HG02973 (cell line): ENCODE measurements around the gene ROR1.
"Not testable (repeated sequence)": the region's sequence is repeated elsewhere in the genome, so short reads cannot be mapped to it uniquely, and the experiment has no call there.

Experiments
- ATAC-seq: cut with Tn5 transposase; IDR thresholded peaks from one replicate; pipeline ENCODE4 v1.9.1; 2021; ENCODE audit warnings: moderate library complexity; ENCODE audit not compliant: unreplicated experiment

ROR1 gene

GRCh38 chr1:63757334-63757733, 16.5 kb upstream of the ROR1 start:
- ATAC-seq: no peak

- ATAC-seq: no peak
Observed at GRCh38 chr1:63758791-63759190, 15.0 kb upstream of the ROR1 start.

GRCh38 chr1:63759778-63760177, 14.0 kb upstream of the ROR1 start:
- ATAC-seq: no peak

GRCh38 chr1:63770381-63770780, 3.4 kb upstream of the ROR1 start:
- ATAC-seq: no peak

GRCh38 chr1:63772201-63772600, 1.6 kb upstream of the ROR1 start:
- no peak for ATAC-seq

GRCh38 chr1:63772876-63773275, 941 bp upstream of the ROR1 start:
- no peak for ATAC-seq

GRCh38 chr1:63773496-63773814, 362 bp upstream of the ROR1 start:
- peak; percentile 3 for ATAC-seq

GRCh38 chr1:63774617-63775417, 1.0 kb downstream of the ROR1 start:
- no peak for ATAC-seq

- ATAC-seq: no peak
Observed at GRCh38 chr1:63775418-63776127, 1.8 kb downstream of the ROR1 start.

GRCh38 chr1:63777286-63777685, 3.5 kb downstream of the ROR1 start:
- ATAC-seq: no peak

- ATAC-seq: no peak
Observed at GRCh38 chr1:63777965-63778880, 4.4 kb downstream of the ROR1 start.

- no peak for ATAC-seq
Observed at GRCh38 chr1:63779338-63780211, 5.8 kb downstream of the ROR1 start.

GRCh38 chr1:63780565-63780964, 6.7 kb downstream of the ROR1 start:
- no peak for ATAC-seq

- ATAC-seq: no peak
Observed at GRCh38 chr1:63782982-63783381, 9.2 kb downstream of the ROR1 start.

- ATAC-seq: no peak
Observed at GRCh38 chr1:63784083-63784482, 10.3 kb downstream of the ROR1 start.

GRCh38 chr1:63784489-63785390, 10.9 kb downstream of the ROR1 start:
- no peak for ATAC-seq

GRCh38 chr1:63787270-63787669, 13.5 kb downstream of the ROR1 start:
- not testable (repeated sequence) for ATAC-seq

GRCh38 chr1:63787875-63788274, 14.1 kb downstream of the ROR1 start:
- no peak for ATAC-seq

- ATAC-seq: no peak
Observed at GRCh38 chr1:63789856-63790605, 16.2 kb downstream of the ROR1 start.
